ENCODE results near the gene SRXN1.

SRXN1 gene

GRCh38 chr20:605237-605636, 47.8 kb downstream of the SRXN1 start:
- no peak for DNase-seq (ENCODE audit: low read depth)

- no peak for DNase-seq (ENCODE audit: low read depth)
These were observed 49.8 kb downstream of the SRXN1 start for GRCh38 chr20:603116-603640.

- no peak for DNase-seq (ENCODE audit: low read depth)
These were observed 50.7 kb downstream of the SRXN1 start for GRCh38 chr20:602111-602970.

- DNase-seq (ENCODE audit: low read depth) = no peak
These were observed 52.3 kb downstream of the SRXN1 start for GRCh38 chr20:600736-601135.

- no peak for DNase-seq (ENCODE audit: low read depth)
These were observed 52.9 kb downstream of the SRXN1 start for GRCh38 chr20:600141-600540.

- no peak for DNase-seq (ENCODE audit: low read depth)
These were observed 54.7 kb downstream of the SRXN1 start for GRCh38 chr20:598133-598850.

- no peak for DNase-seq (ENCODE audit: low read depth)
These were observed 55.4 kb downstream of the SRXN1 start for GRCh38 chr20:597560-597959.

Data from fibroblast of the conjunctiva (primary cell).